Natural killer cell (primary cell): ENCODE data around the gene PAX2. TPM values are rescaled to one million over a fixed set of nuclear protein-coding genes. Genes with fewer than 3 reads are reported as not detected.

ENCODE experiments used
- ATAC-seq, 3 donors: fragments of 150-1000 bp in 2 of 3; fragments of 200-7000 bp in 1 of 3; cut with Tn5 transposase; 1 replicate in 1 of 3; 2 replicates in 2 of 3; pipeline ENCODE4 v1.10.0; 2021; ENCODE audit warnings: mild to moderate bottlenecking in 2 of 3, moderate library complexity in 2 of 3
- DNase-seq, 2 donors: peaks; one replicate each; pipeline versions ENCODE4 v3.0.0 to v3.0.0-alpha.2; 2013 to 2021; ENCODE audit warnings: mixed read lengths in 1 of 2
- H3K27ac ChIP-seq: one replicate; pipeline ENCODE4 v1.5.1; 2013; ENCODE audit warnings: mild to moderate bottlenecking, low read length
- H3K27me3 ChIP-seq: one replicate; pipeline ENCODE4 v1.6.1; 2013; ENCODE audit warnings: low read length; ENCODE audit not compliant: control insufficient read depth, insufficient read depth
- H3K36me3 ChIP-seq: one replicate; pipeline ENCODE4 v1.6.1; 2013; ENCODE audit warnings: low read length; ENCODE audit not compliant: control insufficient read depth, insufficient read depth
- H3K4me1 ChIP-seq: one replicate; pipeline ENCODE4 v1.6.1; 2013; ENCODE audit warnings: low read length; ENCODE audit not compliant: control insufficient read depth, insufficient read depth
- H3K4me3 ChIP-seq: one replicate; pipeline ENCODE4 v1.5.1; 2013; ENCODE audit warnings: low read length
- H3K9me3 ChIP-seq: one replicate; pipeline ENCODE4 v1.6.1; 2013; ENCODE audit warnings: low read length; ENCODE audit not compliant: control insufficient read depth, insufficient read depth
- H3K27ac Mint-ChIP-seq, 2 donors: one replicate each; pipeline ENCODE4 v1.8.0; 2022; ENCODE audit warnings: mild to moderate bottlenecking in 2 of 2, mixed read lengths in 2 of 2, moderate library complexity in 1 of 2
- H3K27me3 Mint-ChIP-seq, 2 donors: one replicate each; pipeline ENCODE4 v1.8.0; 2022; ENCODE audit warnings: low read depth in 2 of 2, mixed read lengths in 2 of 2
- H3K36me3 Mint-ChIP-seq: one replicate; pipeline ENCODE4 v1.8.0; 2022; ENCODE audit warnings: mixed read lengths
- H3K4me1 Mint-ChIP-seq, 2 donors: one replicate each; pipeline ENCODE4 v1.8.0; 2022; ENCODE audit warnings: mixed read lengths in 2 of 2
- H3K4me3 Mint-ChIP-seq: one replicate; pipeline ENCODE4 v1.8.0; 2022; ENCODE audit warnings: mild to moderate bottlenecking, moderate library complexity, mixed read lengths
- H3K9me3 Mint-ChIP-seq, 2 donors: one replicate each; pipeline ENCODE4 v1.8.0; 2022; ENCODE audit warnings: mixed read lengths in 2 of 2
- WGBS: methylation state at CpG from one replicate; pipeline ENCODE4 v1.1.7; 2013; ENCODE audit warnings: missing lambda C conversion rate; ENCODE audit not compliant: insufficient coverage; 5-methylcytosine and 5-hydroxymethylcytosine counted together
- intact Hi-C: fragments of 100-400 bp; cut with micrococcal nuclease; formaldehyde crosslinking; loops from one replicate; pipeline ENCODE4 v1.14.2; 2022
- total RNA-seq, 4 donors: library from RNA; stranded (reverse); fragments of 120-200 nt in 1 of 4; gene quantifications; one replicate each; pipeline versions ENCODE4 v1.2.3 to v1.2.4, GENCODE V29; 2013 to 2022
- TF ChIP-seq, protein P1 (sequence below): fragments of 200-600 bp; IDR thresholded peaks from one replicate; pipeline ENCODE4 v1.8.0; 2022; ENCODE audit warnings: antibody characterized with exemption

PAX2 gene
- total RNA-seq, 3 donors from 2014 or later (not counting 1 experiment from before 2014, with no cell fraction given) = not detected

DNA sequence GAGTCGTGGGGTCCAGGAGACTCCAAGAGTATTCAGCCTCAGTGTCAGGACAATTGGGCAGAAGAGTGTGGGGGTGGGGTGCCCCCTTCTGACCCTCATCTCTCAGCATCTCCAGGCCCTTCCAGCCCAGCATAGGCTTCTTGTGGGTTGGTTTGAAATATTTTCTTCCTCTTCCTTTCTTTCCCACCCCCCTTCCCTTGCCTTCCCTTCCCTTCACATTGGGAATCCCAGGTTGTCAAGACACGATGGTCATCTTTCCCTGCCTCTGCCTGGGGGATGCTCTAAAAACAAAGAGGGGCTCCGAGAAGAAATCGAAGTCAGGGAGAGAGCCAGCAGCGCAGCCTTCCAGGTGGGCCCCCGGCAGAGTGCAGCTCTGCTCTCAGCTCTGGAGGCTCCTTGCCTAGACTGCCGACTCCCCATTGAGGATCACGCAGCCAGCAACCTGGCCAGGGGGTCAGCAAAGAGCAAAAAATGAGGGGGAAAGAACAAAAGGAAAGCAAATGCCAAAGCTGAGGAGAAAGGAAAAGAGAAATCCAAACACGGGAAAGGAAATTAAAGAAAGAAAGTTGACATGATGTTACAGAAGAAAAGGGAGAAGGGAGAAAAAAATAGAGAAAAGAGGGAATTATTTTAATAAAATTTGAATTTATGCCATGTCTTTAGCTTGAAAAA, 1.5 kb downstream of the PAX2 start:
- no peak for DNase-seq
- Mint-ChIP-seq H3K4me1 (peaks cover 12 to 25% of the 10 kb centered on the region in 2 donors), H3K27ac (no peak overlapping the region), H3K36me3 (peaks cover 7% of the 10 kb centered on the region), H3K27me3 (peaks cover 58 to 64% of the 10 kb centered on the region in 2 donors), H3K9me3 (no peaks in the 10 kb centered on the region), H3K4me3 (peak overlapping the region; percentile 37)
- H3K4me3 ChIP-seq = no peak overlapping the region
- intact Hi-C loops = no loop called here
- H3K27me3 ChIP-seq = peaks cover 55% of the 10 kb centered on the region
- 4% methylated on average over 9 of the region's 9 CpGs for WGBS
- no peaks in the 10 kb centered on the region for H3K36me3 ChIP-seq
- no peaks in the 10 kb centered on the region for H3K9me3 ChIP-seq
- H3K27ac ChIP-seq = no peak overlapping the region
- peaks cover 11% of the 10 kb centered on the region for H3K4me1 ChIP-seq
- no peak for ATAC-seq
- TF ChIP-seq, protein P1, sequence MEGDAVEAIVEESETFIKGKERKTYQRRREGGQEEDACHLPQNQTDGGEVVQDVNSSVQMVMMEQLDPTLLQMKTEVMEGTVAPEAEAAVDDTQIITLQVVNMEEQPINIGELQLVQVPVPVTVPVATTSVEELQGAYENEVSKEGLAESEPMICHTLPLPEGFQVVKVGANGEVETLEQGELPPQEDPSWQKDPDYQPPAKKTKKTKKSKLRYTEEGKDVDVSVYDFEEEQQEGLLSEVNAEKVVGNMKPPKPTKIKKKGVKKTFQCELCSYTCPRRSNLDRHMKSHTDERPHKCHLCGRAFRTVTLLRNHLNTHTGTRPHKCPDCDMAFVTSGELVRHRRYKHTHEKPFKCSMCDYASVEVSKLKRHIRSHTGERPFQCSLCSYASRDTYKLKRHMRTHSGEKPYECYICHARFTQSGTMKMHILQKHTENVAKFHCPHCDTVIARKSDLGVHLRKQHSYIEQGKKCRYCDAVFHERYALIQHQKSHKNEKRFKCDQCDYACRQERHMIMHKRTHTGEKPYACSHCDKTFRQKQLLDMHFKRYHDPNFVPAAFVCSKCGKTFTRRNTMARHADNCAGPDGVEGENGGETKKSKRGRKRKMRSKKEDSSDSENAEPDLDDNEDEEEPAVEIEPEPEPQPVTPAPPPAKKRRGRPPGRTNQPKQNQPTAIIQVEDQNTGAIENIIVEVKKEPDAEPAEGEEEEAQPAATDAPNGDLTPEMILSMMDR = no peak

DNA sequence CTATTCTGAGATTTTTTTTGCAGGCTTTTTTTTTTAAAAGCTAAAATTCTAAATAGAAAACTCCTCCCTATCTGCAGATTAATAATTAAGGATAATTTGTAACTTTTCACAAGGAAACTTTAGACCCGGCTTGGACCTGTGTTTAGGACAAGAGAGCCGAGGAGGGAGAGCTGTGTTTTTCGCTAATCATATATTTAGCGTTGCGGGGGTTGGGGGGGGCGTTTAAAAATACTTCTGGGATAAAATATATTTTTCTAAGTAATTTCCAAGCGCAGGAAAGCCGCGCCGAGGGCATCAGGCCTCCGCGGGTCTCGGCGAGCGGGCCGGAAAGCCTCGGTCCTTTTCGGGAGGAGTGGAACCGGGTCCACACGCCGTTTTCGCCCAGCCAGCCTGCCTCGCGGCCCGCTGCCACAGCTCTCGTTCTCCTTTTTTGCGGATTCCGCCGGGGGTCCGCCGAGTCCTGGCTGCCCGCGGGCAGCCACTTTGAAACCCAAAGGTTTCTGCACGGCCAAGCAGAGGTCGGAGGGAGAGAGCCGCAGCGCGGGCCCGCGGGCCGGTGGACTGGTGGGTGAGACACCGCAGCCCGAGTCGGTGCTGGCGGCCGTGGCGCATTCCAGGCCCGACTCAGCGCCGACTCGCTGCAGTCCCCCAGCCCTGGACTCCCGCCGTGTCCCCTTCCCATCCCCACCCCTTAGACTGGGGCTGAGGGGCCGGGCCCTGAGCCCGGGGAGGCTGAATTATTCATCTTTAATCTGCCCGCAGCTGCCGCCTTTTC, 2.3 kb downstream of the PAX2 start:
- Mint-ChIP-seq H3K4me1 (peaks cover 12 to 25% of the 10 kb centered on the region in 2 donors), H3K36me3 (peaks cover 7% of the 10 kb centered on the region), H3K27ac (no peak overlapping the region), H3K4me3 (no peak overlapping the region), H3K27me3 (peaks cover 62 to 64% of the 10 kb centered on the region in 2 donors), H3K9me3 (no peaks in the 10 kb centered on the region)
- TF ChIP-seq, protein P1 = no peak
- no peaks in the 10 kb centered on the region for H3K36me3 ChIP-seq
- WGBS = 4% methylated on average over 57 of the region's 57 CpGs
- no peak overlapping the region for H3K4me3 ChIP-seq
- peaks cover 49% of the 10 kb centered on the region for H3K27me3 ChIP-seq
- intact Hi-C loops = no loop called here
- DNase-seq (no peak), ATAC-seq (no peak)
- no peak overlapping the region for H3K27ac ChIP-seq
- H3K4me1 ChIP-seq = peaks cover 11% of the 10 kb centered on the region
- H3K9me3 ChIP-seq = no peaks in the 10 kb centered on the region

DNA sequence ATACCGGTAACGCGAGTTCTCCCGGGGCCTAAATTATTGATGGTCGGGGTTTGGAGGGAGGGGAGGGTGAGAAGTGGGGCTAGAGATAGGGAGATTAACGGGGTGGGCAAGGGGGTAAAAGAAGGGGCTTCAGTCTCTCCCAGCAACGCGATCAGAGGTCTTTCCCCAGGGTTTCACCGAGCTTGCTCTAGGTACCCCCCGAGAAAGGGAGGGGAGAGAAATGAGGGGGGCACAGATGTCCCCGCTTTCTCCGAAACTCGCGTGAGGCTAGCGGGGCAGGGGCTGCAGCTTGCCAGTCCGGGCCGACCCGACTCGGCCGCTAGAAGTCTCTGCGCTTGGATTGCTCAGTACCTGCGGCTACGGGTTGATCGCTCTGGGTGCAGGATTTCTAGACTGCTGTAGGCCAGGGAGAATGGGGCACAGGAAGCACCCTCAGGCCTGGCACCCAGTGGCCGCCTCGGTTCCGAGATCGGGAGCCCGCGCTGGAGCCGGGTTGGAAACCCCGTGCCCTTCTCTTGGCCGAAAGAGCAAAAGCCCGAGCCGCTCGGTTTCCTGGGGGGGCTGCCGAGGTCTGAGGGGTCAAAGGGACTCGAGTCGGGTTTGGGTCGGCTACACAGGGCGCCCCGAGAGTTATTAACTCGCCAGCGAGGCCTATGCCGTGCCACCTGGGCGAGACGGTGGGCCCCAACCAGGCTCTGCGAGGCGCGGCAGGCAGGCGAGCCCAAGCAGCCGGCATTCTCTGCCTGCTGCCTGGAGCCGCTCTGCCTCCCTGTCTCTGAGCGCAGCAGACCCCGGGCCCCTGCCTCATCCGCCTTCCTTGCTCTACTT, 3.1 kb downstream of the PAX2 start:
- H3K27ac Mint-ChIP-seq = no peak overlapping the region
- intact Hi-C loops = no loop called here

More for the DNA sequence above, 3.1 kb downstream of the PAX2 start:
- peaks cover 12 to 18% of the 10 kb centered on the region in 2 donors for H3K4me1 Mint-ChIP-seq
- Histone ChIP-seq H3K4me1 (peaks cover 11% of the 10 kb centered on the region), H3K9me3 (no peaks in the 10 kb centered on the region), H3K27ac (no peak overlapping the region), H3K27me3 (peaks cover 42% of the 10 kb centered on the region), H3K36me3 (no peaks in the 10 kb centered on the region), H3K4me3 (no peak overlapping the region)
- H3K36me3 Mint-ChIP-seq = peaks cover 7% of the 10 kb centered on the region
- DNase-seq (no peak), ATAC-seq (no peak)
- TF ChIP-seq, protein P1 = no peak
- WGBS = 4% methylated on average over 53 of the region's 56 CpGs
- H3K4me3 Mint-ChIP-seq = no peak overlapping the region
- H3K27me3 Mint-ChIP-seq = peaks cover 60 to 63% of the 10 kb centered on the region in 2 donors
- no peaks in the 10 kb centered on the region for H3K9me3 Mint-ChIP-seq
